Psoas muscle (tissue), 8 donors: ENCODE measurements around the gene ACOXL. TPM values are rescaled to one million over a fixed set of nuclear protein-coding genes. Genes with fewer than 3 reads are reported as not detected.

ENCODE experiments used
- ATAC-seq, 4 donors: fragments of 200-7000 bp; cut with Tn5 transposase; one replicate each; pipeline ENCODE4 v1.9.1; 2020; ENCODE audit warnings: moderate library complexity in 3 of 4, mild to moderate bottlenecking in 2 of 4
- DNase-seq, 2 donors: peaks; one replicate each; pipeline ENCODE4 v3.0.0-alpha.2; 2020
- H3K27ac ChIP-seq: fragments of 200-600 bp; one replicate; pipeline ENCODE4 v1.8.0; 2022
- H3K27me3 ChIP-seq, 3 donors: fragments of 200-600 bp in 1 of 3; one replicate each; pipeline versions ENCODE4 v1.6.1 to v1.8.0; 2013 to 2022; ENCODE audit warnings: low read length in 2 of 3, mild to moderate bottlenecking in 2 of 3, moderate library complexity in 1 of 3; ENCODE audit not compliant: insufficient read depth in 3 of 3
- H3K36me3 ChIP-seq, 2 donors: fragments of 200-600 bp in 1 of 2; one replicate each; pipeline versions ENCODE4 v1.6.1 to v1.8.0; 2013 to 2022; ENCODE audit warnings: low read depth in 1 of 2, mild to moderate bottlenecking in 1 of 2, moderate library complexity in 1 of 2; ENCODE audit not compliant: insufficient read depth in 1 of 2
- H3K4me1 ChIP-seq: fragments of 200-600 bp; one replicate; pipeline ENCODE4 v1.8.0; 2022
- H3K4me3 ChIP-seq: fragments of 200-600 bp; one replicate; pipeline ENCODE4 v1.8.0; 2022; ENCODE audit warnings: mild to moderate bottlenecking
- H3K9me3 ChIP-seq: fragments of 200-600 bp; one replicate; pipeline ENCODE4 v1.8.0; 2022
- WGBS, 3 donors: extraction: QIAGEN DNeasy Blood & Tissue Kit; methylation state at CpG; one replicate each; pipeline versions ENCODE4 v1.1.6 to v1.1.7; 2013; 5-methylcytosine and 5-hydroxymethylcytosine counted together
- intact Hi-C, 2 donors: fragments of 100-400 bp; cut with DNase I; formaldehyde crosslinking; loops; one replicate each; pipeline versions ENCODE4 v1.11.0 to v1.14.2; 2022
- polyA plus RNA-seq, 3 donors: library from polyadenylated mRNA; stranded (reverse); fragments of 200-250 nt; gene quantifications; one replicate each; pipeline ENCODE4 v1.2.3, GENCODE V29; 2013
- total RNA-seq, 4 donors: library from RNA; stranded (reverse); fragmentation: NEBNext Ultra II Directional in 2 of 4; extraction: Animal tissue kit (Norgen Biotek cat#: 25700) in 2 of 4; gene quantifications; one replicate each; pipeline versions ENCODE4 v1.2.1 to v1.2.4, GENCODE V29; 2021 to 2023
- TF ChIP-seq, protein P1 (sequence below): fragments of 200-600 bp; IDR thresholded peaks from one replicate; pipeline ENCODE4 v1.8.0; 2022; ENCODE audit warnings: antibody characterized with exemption
- donor health status: healthy with polysubstance abuse.
- donor health status: DM: no; HTN: no; CAD: no; lungs with moderate emphysema.
- donor health status: Bipolar disorder and iron deficiency.
- donor health status: healthy.
- donor health status: DM: yes; HTN: yes; CAD: no.
- donor health status: DM: no; HTN: no; CAD: no.
- donor health status: DM: no; HTN: no; CAD: no.
- donor health status: DM: yes; HTN: yes; CAD: no.

The ACOXL gene
- total and polyA plus RNA-seq, 7 donors: 0.01 TPM; not detected in 6

- peaks cover 44% of the 10 kb centered on the region for H3K4me1 ChIP-seq
- H3K9me3 ChIP-seq: no peaks in the 10 kb centered on the region
- DNase-seq: no peak
- intact Hi-C loops: no loop called here
- peak overlapping the region; percentile 86 for H3K27ac ChIP-seq
- H3K4me3 ChIP-seq: no peak overlapping the region
- no peaks in the 10 kb centered on the region for H3K27me3 ChIP-seq
- H3K36me3 ChIP-seq: no peaks in the 10 kb centered on the region
- TF ChIP-seq, protein P1, sequence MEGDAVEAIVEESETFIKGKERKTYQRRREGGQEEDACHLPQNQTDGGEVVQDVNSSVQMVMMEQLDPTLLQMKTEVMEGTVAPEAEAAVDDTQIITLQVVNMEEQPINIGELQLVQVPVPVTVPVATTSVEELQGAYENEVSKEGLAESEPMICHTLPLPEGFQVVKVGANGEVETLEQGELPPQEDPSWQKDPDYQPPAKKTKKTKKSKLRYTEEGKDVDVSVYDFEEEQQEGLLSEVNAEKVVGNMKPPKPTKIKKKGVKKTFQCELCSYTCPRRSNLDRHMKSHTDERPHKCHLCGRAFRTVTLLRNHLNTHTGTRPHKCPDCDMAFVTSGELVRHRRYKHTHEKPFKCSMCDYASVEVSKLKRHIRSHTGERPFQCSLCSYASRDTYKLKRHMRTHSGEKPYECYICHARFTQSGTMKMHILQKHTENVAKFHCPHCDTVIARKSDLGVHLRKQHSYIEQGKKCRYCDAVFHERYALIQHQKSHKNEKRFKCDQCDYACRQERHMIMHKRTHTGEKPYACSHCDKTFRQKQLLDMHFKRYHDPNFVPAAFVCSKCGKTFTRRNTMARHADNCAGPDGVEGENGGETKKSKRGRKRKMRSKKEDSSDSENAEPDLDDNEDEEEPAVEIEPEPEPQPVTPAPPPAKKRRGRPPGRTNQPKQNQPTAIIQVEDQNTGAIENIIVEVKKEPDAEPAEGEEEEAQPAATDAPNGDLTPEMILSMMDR: no peak
- no peak for ATAC-seq
- 80 to 90% (median 84%) methylated on average over 2 of the region's 2 CpGs for WGBS, 3 donors
Observed at GRCh38 chr2:110774701-110775100, 42.3 kb downstream of the ACOXL start.

DNA sequence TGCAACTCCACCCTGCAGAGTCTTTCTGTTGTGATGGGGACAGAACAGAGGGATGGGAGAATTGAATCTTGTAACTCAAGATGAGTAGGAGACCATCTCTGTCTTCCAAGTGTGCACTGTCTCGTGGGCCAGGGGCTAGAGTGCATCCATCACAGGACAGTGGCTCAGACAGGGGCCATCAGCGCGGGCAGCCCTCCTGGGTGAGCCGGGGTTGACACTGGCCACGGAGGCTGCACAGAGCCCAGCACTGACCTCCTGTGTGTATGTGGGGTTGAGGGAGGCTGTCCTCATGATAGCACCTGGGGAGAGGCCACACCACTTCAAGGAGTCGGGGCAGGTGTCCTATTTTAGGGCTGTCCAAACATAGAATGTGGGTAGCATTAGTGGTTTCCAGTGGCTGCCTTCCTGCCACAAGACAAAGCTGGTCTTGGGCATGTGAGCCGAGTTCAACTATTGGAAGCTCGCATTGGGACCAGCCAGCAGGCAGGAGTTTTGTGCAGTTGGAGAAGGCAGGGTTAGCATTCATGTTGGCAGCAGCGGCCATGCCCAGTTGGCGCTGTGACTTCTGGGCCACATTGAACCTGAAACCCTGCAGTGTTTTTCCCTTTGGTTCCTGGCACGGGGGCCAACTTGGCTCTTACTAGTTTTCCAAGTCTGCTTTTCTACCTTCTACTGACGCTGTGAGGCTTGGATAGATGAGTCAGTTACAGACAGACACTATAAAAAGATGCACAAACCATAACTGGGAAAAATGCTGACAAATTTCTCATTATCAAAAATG is 45.3 kb downstream of the ACOXL start:
- WGBS, 3 donors: 44 to 58% (median 46%) methylated on average over 11 to 12 of the region's 12 CpGs
- peaks cover 32% of the 10 kb centered on the region for H3K4me1 ChIP-seq
- H3K4me3 ChIP-seq: no peak overlapping the region
- H3K9me3 ChIP-seq: no peaks in the 10 kb centered on the region
- peak overlapping the region; percentile 69 for H3K27ac ChIP-seq
- DNase-seq (peak; percentile 39 to 69), ATAC-seq (peak; percentile 22 to 73 (median 68))
- H3K27me3 ChIP-seq: no peaks in the 10 kb centered on the region
- intact Hi-C loops: no loop called here
- TF ChIP-seq, protein P1: no peak
- H3K36me3 ChIP-seq: no peaks in the 10 kb centered on the region

- Histone ChIP-seq H3K4me1 (peaks cover 17% of the 10 kb centered on the region), H3K27me3 (no peaks in the 10 kb centered on the region), H3K9me3 (no peaks in the 10 kb centered on the region), H3K4me3 (no peak overlapping the region), H3K27ac (no peak overlapping the region), H3K36me3 (no peaks in the 10 kb centered on the region)
- no peak for ATAC-seq
- 92 to 95% (median 95%) methylated on average over 3 of the region's 3 CpGs for WGBS, 3 donors
- intact Hi-C loops: no loop called here
- TF ChIP-seq, protein P1: no peak
- DNase-seq: no peak
Observed at GRCh38 chr2:110780461-110780860, 48.1 kb downstream of the ACOXL start.

- Histone ChIP-seq H3K4me3 (no peak overlapping the region), H3K27me3 (no peaks in the 10 kb centered on the region), H3K27ac (no peak overlapping the region), H3K9me3 (no peaks in the 10 kb centered on the region), H3K4me1 (peaks cover 8% of the 10 kb centered on the region), H3K36me3 (no peaks in the 10 kb centered on the region)
- 75 to 83% (median 81%) methylated on average over 3 of the region's 3 CpGs for WGBS, 3 donors
- intact Hi-C loops: no loop called here
- no peak for DNase-seq
- ATAC-seq: no peak
- TF ChIP-seq, protein P1: no peak
Observed at GRCh38 chr2:110783196-110783873, 51.0 kb downstream of the ACOXL start.
